HG02759 (cell line): ENCODE data around the gene PPP1R26.
"Not testable (repeated sequence)": the region's sequence is repeated elsewhere in the genome, so short reads cannot be mapped to it uniquely, and the experiment has no call there.

ENCODE experiments used
- ATAC-seq: cut with Tn5 transposase; IDR thresholded peaks from one replicate; pipeline ENCODE4 v1.9.1; 2021; ENCODE audit warnings: mild to moderate bottlenecking, moderate library complexity; ENCODE audit not compliant: unreplicated experiment

PPP1R26 gene

DNA sequence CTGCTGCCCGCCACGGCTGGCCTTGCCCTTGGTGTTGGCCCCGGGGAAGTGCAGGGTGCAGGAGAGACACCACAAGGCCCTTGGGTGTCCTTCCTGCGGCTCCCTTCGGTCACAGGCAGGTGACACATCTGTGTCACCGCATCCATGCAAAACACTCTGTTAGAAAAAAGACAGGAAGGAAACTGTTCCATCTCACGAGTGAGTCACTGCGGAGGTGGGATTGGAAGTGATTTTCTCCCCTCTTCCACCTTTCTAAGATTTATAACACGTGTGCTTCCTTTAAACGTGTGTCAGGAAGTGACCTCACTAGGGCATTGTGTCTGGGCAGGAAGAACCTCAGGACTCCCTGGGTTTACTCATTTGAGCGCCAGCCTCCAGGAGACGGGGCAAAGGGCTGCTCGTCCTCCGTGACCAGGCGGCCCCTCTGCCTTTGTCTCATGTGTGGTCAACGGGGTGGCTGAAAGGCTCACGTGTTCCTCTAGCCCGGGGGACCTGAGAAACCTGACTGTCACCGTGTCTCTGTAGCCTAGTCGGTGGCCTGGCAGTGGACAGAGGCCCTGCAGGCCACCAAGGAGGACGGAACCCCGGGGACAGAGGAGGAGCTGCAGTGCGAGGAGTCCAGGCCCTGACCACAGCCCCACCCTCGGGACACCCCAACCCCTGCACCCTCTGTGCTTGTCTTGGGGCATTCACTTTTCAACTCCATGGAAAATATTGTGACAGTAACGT is 36.7 kb downstream of the PPP1R26 start:
- ATAC-seq, result no peak

DNA sequence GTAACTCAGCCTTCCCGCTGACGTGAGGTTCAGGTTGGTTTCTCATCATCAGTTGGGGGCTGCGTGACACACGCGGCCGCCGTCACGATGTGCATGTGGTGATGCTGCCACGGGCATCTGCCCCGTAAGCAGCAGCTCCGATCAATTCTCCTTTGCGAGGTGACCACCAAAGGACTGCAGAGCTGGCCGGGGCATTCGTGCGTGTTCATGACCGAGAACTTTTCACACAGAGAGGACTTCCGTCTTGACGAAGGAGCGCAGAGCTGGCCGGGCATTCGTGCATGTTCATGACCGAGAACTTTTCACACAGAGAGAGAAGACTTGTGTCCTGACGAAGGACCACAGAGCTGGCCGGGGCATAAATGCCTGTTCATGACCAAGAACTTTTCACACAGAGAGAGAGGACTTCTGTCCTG is 37.8 kb downstream of the PPP1R26 start:
- ATAC-seq, result no peak

DNA sequence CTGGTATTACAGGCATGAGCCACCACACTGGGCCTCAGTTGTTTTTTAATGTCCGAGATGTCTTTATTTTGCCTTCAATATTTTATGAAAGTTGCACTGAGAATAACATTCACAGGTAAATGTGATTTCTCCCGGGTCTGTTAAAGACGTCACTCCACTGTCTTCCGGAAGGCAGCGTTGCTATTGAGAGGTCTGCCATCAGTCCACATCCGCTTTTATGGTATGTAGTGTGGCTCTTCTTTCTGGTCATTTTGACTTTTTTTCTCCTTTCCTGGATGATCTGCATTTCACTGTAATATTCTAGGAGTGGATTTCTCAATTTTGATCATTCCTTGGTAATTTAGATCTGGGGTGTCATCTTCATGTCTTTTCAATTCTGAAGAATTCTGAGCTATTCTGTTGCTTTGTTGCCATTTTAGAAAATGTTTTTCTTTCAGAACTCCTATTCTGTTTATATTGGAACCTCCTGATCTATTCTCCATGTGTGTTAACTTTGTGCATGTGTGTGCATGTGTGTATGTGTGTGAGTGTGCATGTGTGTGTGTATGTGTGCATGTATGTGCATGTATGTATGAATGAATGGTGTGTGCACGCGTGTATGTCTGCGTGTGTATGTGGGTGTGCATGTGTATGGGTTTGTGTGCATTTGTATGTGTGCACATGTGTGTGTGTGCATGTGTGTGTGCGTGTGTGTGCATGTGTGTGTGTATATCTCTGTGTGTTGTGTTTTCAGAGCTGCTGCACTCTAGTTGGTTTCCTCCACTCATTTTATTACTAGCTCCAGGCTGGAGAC is 39.8 kb downstream of the PPP1R26 start:
- no peak for ATAC-seq

DNA sequence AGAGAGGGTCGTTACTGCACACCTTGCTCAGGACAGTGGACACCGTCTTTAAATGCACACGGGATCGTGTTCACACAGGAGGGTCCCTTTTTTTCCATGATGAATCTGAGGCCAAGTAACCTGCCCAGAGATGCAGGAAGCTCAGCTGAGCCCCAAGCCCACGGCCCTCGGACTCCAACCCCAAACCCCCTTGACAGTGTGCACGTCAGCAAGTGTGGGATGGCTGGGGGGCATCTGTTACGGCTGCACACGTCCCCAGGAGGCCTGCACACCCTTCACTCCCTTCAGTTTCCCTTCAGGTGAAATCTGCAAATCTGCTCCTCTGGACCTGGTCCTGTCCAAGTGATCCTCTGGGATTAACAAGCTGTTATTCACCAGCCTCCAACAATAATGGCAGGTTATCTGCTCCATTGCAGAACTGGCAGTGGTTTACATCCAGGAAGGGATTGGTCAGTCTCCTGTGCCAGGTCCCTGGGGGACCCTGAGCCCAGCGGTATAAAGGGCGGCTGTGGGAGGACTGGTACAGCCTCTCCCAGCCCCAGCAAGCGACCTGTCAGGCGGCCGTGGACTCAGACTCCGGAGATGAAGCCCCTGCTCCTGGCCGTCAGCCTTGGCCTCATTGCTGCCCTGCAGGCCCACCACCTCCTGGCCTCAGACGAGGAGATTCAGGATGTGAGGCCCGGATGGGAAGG is 41.5 kb downstream of the PPP1R26 start, which contains the start of gene LCN1:
Gene LCN1 (plus strand): TSS at position 525 of the 692 bp plus-strand sequence. CDS start 58 bp downstream, at position 583.
- ATAC-seq, result no peak

DNA sequence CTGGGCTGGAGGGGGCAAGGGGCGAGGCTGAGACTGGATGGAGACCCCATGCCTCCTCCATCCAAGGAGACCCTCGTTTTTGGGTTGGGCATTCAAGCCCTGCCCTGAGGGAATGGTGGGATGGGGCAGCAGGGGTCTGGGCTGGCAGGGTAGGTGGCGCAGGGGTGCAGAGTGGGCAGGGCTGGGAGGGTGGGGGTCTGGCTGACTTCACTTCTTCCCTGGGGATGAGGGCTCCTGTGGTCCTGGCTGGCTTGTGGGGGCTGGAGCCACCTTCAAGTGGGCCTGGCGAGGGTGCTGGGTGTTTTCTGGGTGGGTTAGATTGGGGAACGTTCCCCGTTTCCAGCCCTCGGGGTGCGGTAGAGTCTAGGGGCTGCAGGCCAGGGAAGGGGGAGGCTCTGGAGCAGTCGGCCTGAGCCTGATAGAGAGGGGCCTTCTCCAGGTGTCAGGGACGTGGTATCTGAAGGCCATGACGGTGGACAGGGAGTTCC is 42.1 kb downstream of the PPP1R26 start:
- ATAC-seq, result no peak

DNA sequence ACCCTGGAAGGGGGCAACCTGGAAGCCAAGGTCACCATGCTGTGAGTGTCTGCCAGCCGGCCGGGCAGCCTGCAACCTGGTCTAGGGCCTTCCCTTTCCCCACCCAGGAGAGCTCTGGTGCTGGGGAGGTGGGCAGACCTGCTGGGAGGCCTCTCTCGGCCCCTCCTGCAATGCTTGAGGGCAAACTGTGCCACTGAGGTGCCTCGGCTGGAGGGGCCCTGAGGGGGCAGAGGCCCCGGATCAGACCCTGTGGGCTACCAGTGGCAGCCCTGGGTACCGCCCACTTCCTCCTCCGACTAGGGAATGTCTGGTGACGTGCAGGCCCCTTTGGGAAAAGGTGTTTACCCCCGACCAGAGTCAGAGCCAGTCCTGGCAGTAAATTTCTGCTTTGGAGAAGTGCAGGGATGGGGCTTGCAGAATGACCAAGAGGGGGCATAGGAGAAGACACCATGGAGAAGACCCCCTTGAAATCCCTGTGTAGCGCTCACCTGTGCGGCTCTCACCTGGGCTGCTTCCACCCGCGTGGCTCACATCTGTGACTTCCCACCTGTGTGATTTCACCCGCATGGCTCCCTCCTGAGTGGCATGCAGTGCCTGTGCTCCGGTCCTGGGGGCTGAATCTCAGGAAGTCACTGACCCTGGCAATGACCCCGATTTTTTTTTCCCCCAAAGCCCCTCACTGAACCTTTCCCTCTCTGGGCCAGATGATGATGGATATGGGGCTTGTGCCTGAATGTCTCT is 42.7 kb downstream of the PPP1R26 start:
- no peak for ATAC-seq

DNA sequence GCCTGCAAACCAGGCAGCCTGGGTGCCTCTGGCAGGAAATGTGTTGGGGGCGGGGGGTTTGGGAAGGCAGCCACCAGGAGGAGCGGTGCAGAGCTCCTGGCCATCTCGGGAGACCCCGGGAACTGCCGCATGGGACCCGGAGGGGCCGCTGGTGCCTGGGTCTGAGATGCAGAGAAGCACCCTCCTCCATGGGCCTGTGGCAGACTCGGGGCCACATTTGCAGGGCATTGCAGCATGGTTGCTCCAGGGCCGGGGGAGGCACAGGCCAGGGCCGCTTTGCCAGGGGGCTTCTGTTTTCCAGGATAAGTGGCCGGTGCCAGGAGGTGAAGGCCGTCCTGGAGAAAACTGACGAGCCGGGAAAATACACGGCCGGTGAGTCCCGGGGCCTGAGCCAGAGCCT is 43.3 kb downstream of the PPP1R26 start:
- no peak for ATAC-seq

DNA sequence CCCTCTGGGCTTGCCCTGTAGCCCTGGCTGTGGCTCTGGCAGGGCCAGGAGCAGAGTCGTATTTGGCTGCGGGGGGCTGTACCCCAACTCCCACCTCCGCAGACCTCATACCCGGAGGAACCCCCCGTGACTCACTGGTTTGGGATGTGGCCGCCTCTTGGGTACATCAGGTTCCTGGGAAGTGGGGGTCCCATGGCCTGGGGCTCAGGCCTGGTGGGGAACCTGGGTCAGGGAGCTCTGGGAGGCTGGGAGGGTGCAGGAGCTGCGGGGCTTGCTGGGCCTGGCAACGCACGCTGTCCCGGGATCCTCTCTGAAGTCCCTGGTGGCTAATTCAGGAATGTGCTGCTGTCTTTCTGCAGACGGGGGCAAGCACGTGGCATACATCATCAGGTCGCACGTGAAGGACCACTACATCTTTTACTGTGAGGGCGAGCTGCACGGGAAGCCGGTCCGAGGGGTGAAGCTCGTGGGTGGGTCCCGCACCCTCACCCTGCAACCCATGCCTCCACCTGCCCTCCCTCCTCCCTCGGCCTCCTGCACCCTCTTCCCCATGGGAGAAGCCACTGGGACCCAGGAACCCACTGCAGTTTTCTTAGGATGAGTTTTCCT is 44.0 kb downstream of the PPP1R26 start:
- no peak for ATAC-seq

DNA sequence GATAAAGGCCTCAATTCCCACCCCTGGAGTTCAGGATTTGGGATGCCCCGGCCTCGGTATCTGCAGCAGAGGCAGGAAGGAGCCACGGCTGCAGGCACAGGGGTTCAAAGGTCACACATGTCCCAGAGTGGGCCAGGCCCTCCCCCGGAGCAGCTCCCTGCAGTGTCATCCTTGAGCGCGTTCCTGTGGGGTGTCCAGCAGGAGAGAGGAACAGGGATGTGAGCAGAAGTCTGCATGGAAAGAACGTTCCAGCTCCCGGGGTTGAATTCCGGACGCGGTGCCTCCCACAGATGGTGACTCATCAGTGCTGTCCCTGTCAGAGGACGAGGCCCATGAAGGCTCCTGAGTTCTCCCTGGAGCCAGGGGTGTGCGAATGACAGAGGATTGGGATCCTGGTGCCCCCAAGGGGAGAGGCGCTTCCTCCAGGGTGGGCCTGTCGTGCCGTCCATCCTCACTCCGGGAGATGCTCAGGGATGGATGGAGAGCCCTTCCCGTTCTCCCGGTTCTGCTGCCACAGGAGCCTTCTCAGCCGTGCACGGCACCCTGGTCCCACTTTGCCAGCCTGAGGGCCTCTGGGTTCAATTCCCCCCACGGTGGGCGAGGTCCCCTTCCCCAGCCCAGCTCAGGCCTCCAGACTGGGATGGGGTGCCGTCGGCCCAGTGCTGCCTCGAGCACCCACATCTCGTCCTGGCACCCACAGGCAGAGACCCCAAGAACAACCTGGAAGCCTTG is 44.7 kb downstream of the PPP1R26 start:
- no peak for ATAC-seq

DNA sequence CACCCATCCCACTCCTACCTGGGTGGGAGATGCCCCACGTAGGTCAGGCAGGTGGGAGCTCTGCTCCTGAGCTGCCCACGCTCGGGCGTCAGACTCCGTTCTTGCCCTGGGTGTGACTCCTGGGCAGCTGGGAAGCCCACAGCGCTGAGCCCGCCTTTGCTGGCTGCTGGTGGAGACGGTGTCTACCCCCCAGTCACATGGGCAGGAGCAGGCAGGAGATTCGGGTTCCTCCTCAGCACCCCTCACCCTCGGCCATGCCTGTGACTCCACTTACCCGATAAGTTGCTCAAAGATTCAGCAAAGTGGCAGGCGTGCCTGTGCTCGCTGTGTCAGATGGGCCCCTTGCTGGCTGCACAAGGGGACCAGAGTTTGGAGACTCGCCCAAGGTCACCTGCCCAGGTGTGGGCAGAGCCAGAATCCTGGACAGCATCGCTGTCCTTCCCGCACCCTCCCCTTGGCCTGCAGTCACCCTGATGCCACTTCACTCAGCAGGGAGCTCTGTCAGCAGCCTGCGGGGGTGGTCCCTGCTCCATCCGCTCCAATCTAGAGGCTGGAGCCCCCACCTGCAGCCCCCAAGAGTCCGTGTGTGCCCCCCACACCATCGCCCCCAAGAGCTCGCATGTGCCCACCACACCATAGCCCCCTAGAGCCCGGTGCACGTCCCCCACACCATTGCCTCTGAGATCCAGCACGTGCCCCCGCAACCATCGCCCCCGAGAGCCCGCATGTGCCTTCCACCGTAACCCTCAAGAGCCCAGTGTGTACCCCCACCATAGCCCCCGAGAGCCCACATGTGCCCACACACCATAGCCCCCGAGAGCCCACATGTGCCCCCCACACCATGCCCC is 45.9 kb downstream of the PPP1R26 start:
- ATAC-seq, result no peak

DNA sequence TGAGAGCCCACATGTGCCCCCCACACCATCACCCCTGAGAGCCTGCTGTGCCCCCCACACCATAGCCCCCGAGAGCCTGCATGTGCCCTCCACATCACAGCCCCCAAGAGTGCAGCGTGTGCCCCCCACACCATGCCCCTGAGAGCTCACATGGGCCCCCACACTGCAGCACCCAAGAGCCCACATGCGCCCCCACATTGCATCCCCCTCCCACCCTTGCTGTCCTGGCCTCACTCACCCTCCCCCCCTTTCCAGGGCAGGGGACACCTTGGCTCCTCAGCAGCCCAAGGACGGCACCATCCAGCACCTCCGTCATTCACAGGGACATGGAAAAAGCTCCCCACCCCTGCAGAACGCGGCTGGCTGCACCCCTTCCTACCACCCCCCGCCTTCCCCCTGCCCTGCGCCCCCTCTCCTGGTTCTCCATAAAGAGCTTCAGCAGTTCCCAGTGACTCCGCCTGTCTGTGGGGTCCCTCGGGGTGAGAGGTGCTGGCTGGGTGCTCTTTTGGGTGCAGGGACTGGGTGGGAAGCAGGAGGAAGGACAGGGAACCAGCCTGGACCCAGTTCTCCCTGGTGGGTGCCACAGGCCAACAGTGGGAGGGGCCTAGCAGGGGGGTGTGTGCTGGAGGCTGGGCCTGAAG is 46.6 kb downstream of the PPP1R26 start:
- ATAC-seq, result no peak

DNA sequence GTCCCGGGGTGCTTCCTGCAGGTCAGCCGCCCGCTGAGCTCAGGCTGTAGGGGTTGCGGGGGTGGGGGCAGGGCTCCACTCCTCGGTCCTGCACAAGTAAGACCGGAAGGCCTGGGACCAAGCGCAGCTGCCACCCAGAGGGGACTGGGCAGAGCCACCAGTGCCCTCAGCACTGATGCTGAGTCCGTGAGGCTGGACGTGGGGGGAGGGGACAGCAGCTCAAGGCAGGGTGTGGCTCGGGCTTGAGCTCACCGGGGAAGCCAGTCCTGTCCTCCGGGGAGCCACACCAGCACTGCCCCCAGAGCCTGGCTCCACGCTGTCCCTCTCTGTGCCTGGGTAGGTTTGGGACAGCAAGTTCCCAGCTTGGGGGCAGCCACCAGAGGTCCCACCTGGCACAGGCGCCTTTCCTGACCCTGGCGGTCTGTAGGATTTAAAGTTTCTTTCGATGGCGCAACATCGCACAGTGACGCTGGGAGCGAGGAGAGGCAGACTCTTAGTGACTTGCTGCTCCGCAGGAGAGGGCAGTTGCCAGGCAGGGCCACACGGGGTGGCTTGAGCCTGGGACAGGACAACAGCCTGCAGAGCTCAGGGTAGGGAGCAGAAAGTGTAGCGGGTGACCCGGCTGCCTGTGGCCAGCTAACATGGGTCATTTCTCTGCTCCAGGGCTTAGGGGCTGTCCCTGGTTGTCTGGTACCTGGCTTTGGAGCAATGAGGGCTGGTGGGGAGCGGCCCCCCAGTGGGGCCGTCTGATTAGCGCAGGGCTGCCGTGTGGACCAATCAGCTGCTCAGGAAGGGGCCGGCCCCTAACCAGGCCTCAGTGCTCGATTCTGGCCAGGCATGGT is 47.4 kb downstream of the PPP1R26 start:
- no peak for ATAC-seq

DNA sequence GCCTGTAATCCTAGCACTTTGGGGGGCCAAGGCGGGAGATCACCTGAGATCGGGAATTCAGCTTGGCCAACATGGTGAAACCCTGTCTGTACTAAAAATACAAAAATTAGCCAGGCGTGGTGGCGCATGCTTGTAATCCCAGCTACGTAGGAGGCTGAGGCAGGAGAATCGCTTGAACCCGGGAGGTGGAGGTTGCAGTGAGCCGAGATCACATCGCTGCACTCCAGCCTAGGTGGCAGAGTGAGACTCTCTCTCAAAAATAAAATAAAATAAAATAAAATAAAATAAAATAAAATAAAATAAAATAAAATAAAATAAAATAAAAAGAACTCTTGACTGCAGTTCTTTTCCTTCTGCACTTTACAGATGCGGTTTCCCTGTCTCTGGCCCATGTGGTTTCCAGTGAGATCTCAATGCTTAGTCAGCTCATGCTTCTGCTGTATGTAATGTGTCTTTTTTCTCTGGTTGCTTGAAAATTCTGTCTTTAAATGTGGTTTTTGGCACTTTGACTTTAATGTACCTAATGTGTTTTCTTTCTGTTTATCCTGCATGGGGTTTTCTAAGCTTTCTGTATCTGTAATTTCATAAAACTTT is 49.4 kb downstream of the PPP1R26 start:
- not testable (repeated sequence) for ATAC-seq

DNA sequence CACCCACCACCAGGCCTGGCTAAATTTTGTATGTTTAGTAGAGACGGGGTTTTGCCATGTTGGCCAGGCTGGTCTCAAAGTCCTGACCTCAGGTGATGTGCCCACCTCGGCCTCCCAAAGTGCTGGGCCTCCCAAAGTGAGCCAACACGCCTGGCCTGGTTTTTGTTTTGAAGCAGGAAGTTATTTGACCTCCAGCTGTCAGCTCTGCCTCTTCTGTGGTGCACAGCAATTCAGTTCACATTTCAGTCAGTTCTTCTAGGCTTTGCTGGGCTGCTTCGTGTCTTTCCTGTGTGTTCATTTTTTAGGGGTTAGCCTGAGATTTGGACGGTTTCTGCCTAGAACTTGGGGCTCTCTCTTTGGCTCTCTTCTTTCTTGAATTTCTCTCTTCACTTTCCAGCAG is 50.6 kb downstream of the PPP1R26 start:
- no peak for ATAC-seq

DNA sequence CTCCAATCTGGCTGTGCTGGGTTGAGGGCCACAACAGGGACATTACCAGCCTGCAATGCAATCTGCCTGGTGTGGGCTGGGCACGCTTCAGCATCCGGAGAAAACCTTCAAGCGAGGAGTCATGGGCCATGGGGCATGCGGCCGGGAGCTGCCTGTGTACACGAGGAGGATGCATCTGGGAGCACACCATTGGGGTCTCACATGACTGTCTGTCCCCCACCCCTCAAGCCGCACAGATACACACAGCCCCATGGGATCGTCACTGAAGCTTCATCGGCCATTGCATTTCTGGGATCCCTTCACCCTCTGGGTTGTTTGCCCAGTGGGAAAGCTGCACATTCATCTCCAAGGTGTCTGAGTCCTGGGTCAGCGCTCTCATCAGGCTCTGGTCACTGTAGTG is 51.5 kb downstream of the PPP1R26 start:
- no peak for ATAC-seq

DNA sequence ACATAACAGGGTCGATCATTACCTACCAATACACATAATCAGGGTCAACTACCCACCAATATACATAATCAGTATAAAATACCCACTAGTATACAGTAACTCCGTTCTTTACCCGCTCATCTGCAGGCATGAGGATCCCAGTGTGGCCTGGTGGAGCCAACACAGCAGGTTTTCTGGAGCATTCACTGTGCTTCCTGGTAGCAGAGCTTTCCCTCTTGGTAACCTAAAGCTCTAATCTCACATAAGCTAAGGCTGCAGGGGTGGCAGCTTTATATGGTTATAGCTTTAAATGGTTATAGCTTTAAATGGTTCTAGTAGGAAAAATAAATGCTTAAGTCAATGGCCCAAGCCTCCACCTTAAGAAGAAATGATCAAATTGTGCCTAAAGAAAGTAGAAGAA is 53.5 kb downstream of the PPP1R26 start:
- ATAC-seq, result no peak

DNA sequence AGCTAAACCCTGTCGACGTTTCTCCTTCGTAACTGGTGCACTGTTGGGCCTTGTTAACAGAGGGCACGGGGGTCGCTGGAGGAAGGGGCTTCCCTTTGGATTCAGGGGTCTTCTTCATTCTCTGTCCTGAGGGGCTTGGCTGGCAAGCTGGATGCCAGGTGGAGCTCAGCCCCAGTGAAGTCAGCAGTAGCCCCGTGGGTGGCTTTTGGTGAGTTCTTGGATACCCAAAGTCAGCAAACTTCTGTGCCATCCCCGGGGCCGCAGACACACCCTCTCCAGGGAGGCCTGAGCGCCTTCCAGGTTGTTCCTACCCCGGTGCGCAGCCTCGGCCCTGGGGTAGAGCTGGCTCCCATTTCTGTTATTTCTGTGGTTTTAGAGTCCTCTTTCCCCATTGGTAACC is 54.1 kb downstream of the PPP1R26 start:
- ATAC-seq, result no peak
